Fibroblast of villous mesenchyme (primary cell): ENCODE results near the gene GYG2. TPM values are rescaled to one million over a fixed set of nuclear protein-coding genes. Genes with fewer than 3 reads are reported as not detected.

ENCODE experiments used
- DNase-seq: peaks from one replicate; pipeline ENCODE4 v3.0.0-alpha.2; 2010; ENCODE audit warnings: low read depth
- H3K4me3 ChIP-seq: 2 replicates; pipeline ENCODE4 v1.5.1; 2011; ENCODE audit warnings: low read depth, mild to moderate bottlenecking, low read length
- CTCF ChIP-seq: IDR thresholded peaks from 2 replicates; pipeline ENCODE4 v1.5.1; 2012; ENCODE audit warnings: low read depth, mild to moderate bottlenecking, low read length; ENCODE audit not compliant: insufficient read depth
- total RNA-seq: library from RNA; depleted of rRNA; stranded (reverse); fragments of >200 nt; gene quantifications from 2 replicates; pipeline ENCODE4 v1.2.3, GENCODE V29; 2012

Gene GYG2
- total RNA-seq, 1 donor, result 3.5 TPM

GRCh38 chrX:2871831-2872230 is 43.1 kb downstream of the GYG2 start:
- no peak overlapping the region for H3K4me3 ChIP-seq
- DNase-seq, result peak; percentile 60
- TF ChIP-seq CTCF, result no peak

- H3K4me3 ChIP-seq, result no peak overlapping the region
- TF ChIP-seq CTCF, result no peak
- DNase-seq, result peak; percentile 69
These were observed 44.0 kb downstream of the GYG2 start for GRCh38 chrX:2872671-2873277.

DNA sequence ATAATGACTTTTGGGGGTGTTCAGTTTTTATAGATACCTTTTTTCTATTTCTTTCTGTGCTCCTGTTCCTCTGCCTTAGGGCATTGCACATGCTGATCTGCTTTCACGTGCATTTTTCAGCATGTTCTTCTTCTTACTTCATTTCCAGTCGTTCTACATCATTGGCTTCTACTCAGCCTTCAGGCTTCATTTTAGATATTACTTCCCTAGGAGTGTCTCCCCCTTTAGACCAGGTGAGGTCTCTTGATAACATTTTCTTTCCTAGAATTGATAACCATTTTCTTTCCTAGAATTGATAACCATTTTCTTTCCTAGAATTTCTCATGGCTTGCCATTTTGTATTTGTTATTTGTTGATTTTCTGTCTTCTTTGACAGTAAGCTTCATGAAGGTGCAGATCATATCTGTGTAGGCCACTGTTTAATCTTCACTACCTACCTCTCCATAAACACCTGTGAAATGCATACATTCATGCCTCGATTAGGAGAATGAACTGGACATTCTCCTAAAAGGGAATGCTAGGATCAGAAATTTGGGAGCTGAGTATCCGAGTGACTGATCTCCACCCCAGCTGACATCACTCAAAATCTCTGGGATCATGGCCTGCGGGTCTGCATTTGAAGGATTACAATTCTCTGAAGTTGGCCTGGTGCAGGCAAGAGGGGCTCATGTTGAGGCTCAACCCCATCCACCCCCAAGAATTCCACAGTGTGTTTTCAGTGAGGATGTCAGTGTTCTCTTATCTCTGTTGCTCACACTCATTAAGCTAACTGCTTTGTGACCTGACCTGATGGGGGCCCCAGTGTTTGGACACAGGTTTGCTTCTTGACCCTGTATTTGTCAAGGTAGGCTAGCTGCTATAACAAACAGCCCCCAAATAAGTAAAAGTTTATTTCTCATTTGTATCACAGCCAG is 45.7 kb downstream of the GYG2 start:
- H3K4me3 ChIP-seq, result no peak overlapping the region
- DNase-seq, result no peak
- no peak for TF ChIP-seq CTCF

DNA sequence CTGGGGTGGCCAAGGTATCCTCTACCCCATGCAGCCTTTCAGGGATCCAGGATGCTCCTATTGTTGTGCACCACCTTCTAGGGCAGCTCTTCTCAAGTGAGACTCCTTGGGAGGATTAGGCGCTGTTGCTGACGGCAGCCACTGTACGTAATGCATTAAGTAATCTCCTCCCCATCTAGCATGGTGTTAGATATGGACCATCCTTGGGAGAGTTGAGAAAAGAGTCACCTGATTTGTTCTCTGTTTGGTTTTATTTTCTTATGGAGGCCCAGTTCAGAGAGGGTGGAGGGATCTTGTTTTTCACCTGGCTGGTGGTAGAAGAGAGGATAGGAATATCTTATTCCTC is 46.4 kb downstream of the GYG2 start:
- H3K4me3 ChIP-seq, result no peak overlapping the region
- DNase-seq, result no peak
- no peak for TF ChIP-seq CTCF

DNA sequence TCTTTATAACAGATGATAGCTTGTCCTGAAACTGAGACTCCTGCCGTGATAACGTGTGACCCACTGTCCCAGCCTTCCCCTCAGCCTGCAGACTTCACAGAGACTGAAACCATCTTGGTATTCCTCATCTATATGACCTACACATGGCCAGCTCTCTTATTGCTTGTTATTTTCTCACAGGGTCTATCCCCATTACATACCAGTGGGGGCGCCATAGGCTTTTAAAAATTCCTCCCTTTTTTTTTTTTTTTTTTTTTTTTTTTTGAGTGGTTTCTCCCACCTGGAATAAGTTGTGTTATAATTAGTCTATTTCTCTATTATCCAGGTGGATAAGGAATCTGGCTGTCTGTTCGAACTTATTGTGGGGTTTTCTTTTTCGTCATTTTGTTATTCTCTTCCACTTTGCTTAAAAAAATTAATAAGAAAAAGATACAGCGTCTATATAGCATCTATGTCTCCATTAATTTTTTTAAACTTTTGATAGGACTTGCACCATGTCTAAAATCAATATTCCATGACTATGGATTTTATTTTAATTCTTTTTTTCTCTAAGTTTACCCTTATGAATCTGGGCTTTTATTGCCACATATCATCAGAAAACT is 47.2 kb downstream of the GYG2 start:
- DNase-seq, result peak; percentile 36
- peak; percentile 52 for TF ChIP-seq CTCF
- no peak overlapping the region for H3K4me3 ChIP-seq

DNA sequence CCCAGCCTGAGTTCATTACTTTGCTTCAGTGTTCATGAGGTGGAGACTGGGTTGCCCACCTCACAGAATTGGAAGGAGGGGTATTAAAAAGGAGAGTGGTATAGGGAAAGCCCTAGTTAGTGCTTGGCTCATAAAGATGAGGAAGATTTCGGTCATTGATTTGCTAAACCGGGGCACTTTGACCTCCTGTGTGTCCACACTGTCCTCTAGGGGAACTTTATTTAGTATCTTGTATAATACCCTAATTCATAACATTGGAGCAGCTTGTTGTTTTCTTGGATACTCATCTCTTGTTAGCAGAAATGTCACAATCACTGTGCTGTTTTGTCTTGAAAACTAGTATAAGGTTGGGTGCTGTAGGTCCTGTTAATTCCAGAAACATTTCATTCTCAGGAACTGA is 49.8 kb downstream of the GYG2 start:
- no peak for TF ChIP-seq CTCF
- DNase-seq, result no peak
- no peak overlapping the region for H3K4me3 ChIP-seq
